ENCODE data around the gene BICRA.
A peak's percentile ranks its signal among the peaks of the same experiment; 100 is the strongest.
"Not testable (repeated sequence)": the region's sequence is repeated elsewhere in the genome, so short reads cannot be mapped to it uniquely, and the experiment has no call there.

BICRA gene

GRCh38 chr19:47704024-47704423 is 95.1 kb downstream of the BICRA start:
- in situ Hi-C loops (cut with HindIII; ENCODE audit: low sequenced_read_pairs): no loop called here
- DNase-seq (ENCODE audit: low read depth): no peak
- no peak overlapping the region for H3K4me3 ChIP-seq (ENCODE audit: low read depth, low read length)
- TF ChIP-seq CTCF (IDR thresholded peaks at IDR 0.05; ENCODE audit: low read depth, low read length, missing control alignments): no peak

- no peak overlapping the region for H3K4me3 ChIP-seq (ENCODE audit: low read depth, low read length)
- in situ Hi-C loops (cut with HindIII; ENCODE audit: low sequenced_read_pairs): no loop called here
- TF ChIP-seq CTCF (IDR thresholded peaks at IDR 0.05; ENCODE audit: low read depth, low read length, missing control alignments): no peak
- DNase-seq (ENCODE audit: low read depth): no peak
These were observed 95.7 kb downstream of the BICRA start for GRCh38 chr19:47704656-47705055.

- no peak overlapping the region for H3K4me3 ChIP-seq (ENCODE audit: low read depth, low read length)
- TF ChIP-seq CTCF (IDR thresholded peaks at IDR 0.05; ENCODE audit: low read depth, low read length, missing control alignments): peak; percentile 91
- in situ Hi-C loops (cut with HindIII; ENCODE audit: low sequenced_read_pairs): no loop called here
- DNase-seq (ENCODE audit: low read depth): no peak
These were observed 98.4 kb downstream of the BICRA start for GRCh38 chr19:47707135-47707925.

GRCh38 chr19:47711652-47712242 is 102.8 kb downstream of the BICRA start:
- DNase-seq (ENCODE audit: low read depth): no peak
- in situ Hi-C loops (cut with HindIII; ENCODE audit: low sequenced_read_pairs): no loop called here
- TF ChIP-seq CTCF (IDR thresholded peaks at IDR 0.05; ENCODE audit: low read depth, low read length, missing control alignments): no peak
- no peak overlapping the region for H3K4me3 ChIP-seq (ENCODE audit: low read depth, low read length)

GRCh38 chr19:47713046-47714021 is 104.4 kb downstream of the BICRA start, which contains the start of gene EHD2:
TSS of gene EHD2 (plus strand) at chr19:47713422. CDS start at chr19:47716613, 3,191 bp downstream.
- in situ Hi-C loops (cut with HindIII; ENCODE audit: low sequenced_read_pairs): no loop called here
- DNase-seq (ENCODE audit: low read depth): no peak
- peak within 1 kb of the TSS; percentile 84 for H3K4me3 ChIP-seq (ENCODE audit: low read depth, low read length)
- peak; percentile 89 for TF ChIP-seq CTCF (IDR thresholded peaks at IDR 0.05; ENCODE audit: low read depth, low read length, missing control alignments)

- DNase-seq (ENCODE audit: low read depth): no peak
- H3K4me3 ChIP-seq (ENCODE audit: low read depth, low read length): peak overlapping the region; percentile 84
- TF ChIP-seq CTCF (IDR thresholded peaks at IDR 0.05; ENCODE audit: low read depth, low read length, missing control alignments): no peak
- in situ Hi-C loops (cut with HindIII; ENCODE audit: low sequenced_read_pairs): no loop called here
These were observed 105.4 kb downstream of the BICRA start for GRCh38 chr19:47714339-47714738.

- peak overlapping the region; percentile 10 for H3K4me3 ChIP-seq (ENCODE audit: low read depth, low read length)
- in situ Hi-C loops (cut with HindIII; ENCODE audit: low sequenced_read_pairs); DNase-seq (ENCODE audit: low read depth): not testable (repeated sequence)
These were observed 105.9 kb downstream of the BICRA start for GRCh38 chr19:47714855-47715254.
